GM19452 (cell line): Measurements from ENCODE around the gene NDUFC1.
"Not testable (repeated sequence)": the region's sequence is repeated elsewhere in the genome, so short reads cannot be mapped to it uniquely, and the experiment has no call there.

Experiments
- ATAC-seq: cut with Tn5 transposase; IDR thresholded peaks from one replicate; pipeline ENCODE4 v1.9.1; 2021; ENCODE audit not compliant: unreplicated experiment

The NDUFC1 gene

GRCh38 chr4:139301821-139302611 lies at the start of gene NDUFC1:
TSS of gene NDUFC1 (minus strand) at chr4:139302477. CDS start at chr4:139295798, 6,679 bp downstream.
- peak; percentile 43 for ATAC-seq

GRCh38 chr4:139337612-139338011 lies 35.3 kb upstream of the NDUFC1 start:
- ATAC-seq, result no peak

GRCh38 chr4:139333046-139333445 lies 30.8 kb upstream of the NDUFC1 start:
- ATAC-seq, result no peak

GRCh38 chr4:139331185-139331584 lies 28.9 kb upstream of the NDUFC1 start:
- no peak for ATAC-seq

GRCh38 chr4:139330283-139330682 lies 28.0 kb upstream of the NDUFC1 start:
- no peak for ATAC-seq

GRCh38 chr4:139329665-139330200 lies 27.5 kb upstream of the NDUFC1 start:
- ATAC-seq, result no peak

GRCh38 chr4:139324620-139325019 lies 22.3 kb upstream of the NDUFC1 start:
- ATAC-seq, result no peak

- ATAC-seq, result not testable (repeated sequence)
Observed at GRCh38 chr4:139322541-139322940, 20.3 kb upstream of the NDUFC1 start.

GRCh38 chr4:139322070-139322469 lies 19.8 kb upstream of the NDUFC1 start:
- not testable (repeated sequence) for ATAC-seq

- no peak for ATAC-seq
Observed at GRCh38 chr4:139319571-139319970, 17.3 kb upstream of the NDUFC1 start.

- no peak for ATAC-seq
Observed at GRCh38 chr4:139317635-139318034, 15.4 kb upstream of the NDUFC1 start.

GRCh38 chr4:139316733-139317132 lies 14.5 kb upstream of the NDUFC1 start:
- no peak for ATAC-seq

- ATAC-seq, result peak; percentile 74
Observed at GRCh38 chr4:139315221-139315675, 13.0 kb upstream of the NDUFC1 start.

GRCh38 chr4:139314047-139314800 lies 11.9 kb upstream of the NDUFC1 start:
- no peak for ATAC-seq

- not testable (repeated sequence) for ATAC-seq
Observed at GRCh38 chr4:139313414-139313813, 11.1 kb upstream of the NDUFC1 start.

GRCh38 chr4:139312552-139313332 lies 10.5 kb upstream of the NDUFC1 start:
- no peak for ATAC-seq

- no peak for ATAC-seq
Observed at GRCh38 chr4:139311909-139312308, 9.6 kb upstream of the NDUFC1 start.

- ATAC-seq, result no peak
Observed at GRCh38 chr4:139304920-139305319, 2.6 kb upstream of the NDUFC1 start.

- peak; percentile 82 for ATAC-seq
Observed at GRCh38 chr4:139301113-139301820, 1.0 kb downstream of the NDUFC1 start, which contains the start of gene NAA15. TSS of gene NAA15 (plus strand) at chr4:139301505. CDS start at chr4:139301778, 273 bp downstream.

- peak; percentile 2 for ATAC-seq
Observed at GRCh38 chr4:139300431-139301112, 1.7 kb downstream of the NDUFC1 start.
